Measurements from ENCODE around the gene WDR6.
A peak's percentile ranks its signal among the peaks of the same experiment; 100 is the strongest.

The WDR6 gene

DNA sequence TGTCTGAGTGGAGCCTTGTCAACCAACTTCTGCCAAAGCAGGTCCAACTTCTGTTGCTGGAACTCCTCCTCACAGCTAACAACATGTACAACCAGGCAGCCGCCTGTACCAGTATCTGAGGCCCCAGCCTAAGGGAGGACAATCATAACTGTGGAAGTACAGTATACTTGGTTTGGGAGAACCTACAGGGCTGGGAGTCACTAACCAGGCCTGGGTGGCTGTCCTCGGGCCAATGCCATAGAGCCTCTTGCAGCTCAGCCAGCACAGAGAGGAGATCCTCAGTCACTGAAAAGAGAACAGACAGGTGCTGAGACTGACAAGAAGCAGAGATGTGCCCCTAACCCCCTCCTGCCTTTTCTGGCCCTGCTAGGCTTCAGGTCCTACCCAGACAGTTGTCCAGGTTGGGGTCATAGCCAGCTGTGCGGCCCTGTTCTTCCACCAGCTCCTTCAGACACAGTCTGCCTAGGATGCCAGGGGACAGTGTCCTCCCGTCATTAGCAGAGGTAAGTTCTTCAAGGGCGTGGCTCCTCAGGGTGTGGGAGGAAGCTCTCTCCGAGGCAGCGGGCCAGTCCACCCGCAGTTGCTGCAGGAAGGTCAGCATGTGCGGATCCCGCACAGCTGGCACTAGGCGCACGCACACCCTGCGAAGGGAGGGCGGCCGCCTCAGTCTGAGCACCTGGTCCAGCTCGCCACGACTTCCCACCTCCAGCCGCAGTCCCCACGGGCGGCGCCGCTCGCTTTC, 10.2 kb downstream of the WDR6 start:
- no peak for TF ChIP-seq FOXP2 (optimal IDR thresholded peaks at IDR 0.05; ENCODE audit: borderline replicate concordance, extremely low read depth, extremely low read length, insufficient read depth)
- TF ChIP-seq TAF1 (IDR thresholded peaks at IDR 0.05; ENCODE audit: borderline replicate concordance, insufficient read depth, low read length), result no peak
- TF ChIP-seq POLR2AphosphoS5 (IDR thresholded peaks at IDR 0.05; ENCODE audit: low read depth, low read length), result no peak
- no peak for TF ChIP-seq SIN3A (IDR thresholded peaks at IDR 0.05; ENCODE audit: borderline replicate concordance, insufficient read depth, low read length)
- no peak for TF ChIP-seq REST (IDR thresholded peaks at IDR 0.05; ENCODE audit: insufficient read depth in 1 of 2, low read depth in 2 of 2, low read length in 2 of 2)

- TF ChIP-seq POLR2AphosphoS5 (IDR thresholded peaks at IDR 0.05; ENCODE audit: low read depth, low read length) (peak; percentile 36), TAF1 (IDR thresholded peaks at IDR 0.05; ENCODE audit: borderline replicate concordance, insufficient read depth, low read length) (no peak), FOXP2 (optimal IDR thresholded peaks at IDR 0.05; ENCODE audit: borderline replicate concordance, extremely low read depth, extremely low read length, insufficient read depth) (no peak), SIN3A (IDR thresholded peaks at IDR 0.05; ENCODE audit: borderline replicate concordance, insufficient read depth, low read length) (no peak)
Observed at GRCh38 chr3:49017971-49018706, 10.9 kb downstream of the WDR6 start, which contains the start of gene DALRD3. TSS of gene DALRD3 (minus strand) at chr3:49018580. CDS start at chr3:49018564, 16 bp downstream.

- TF ChIP-seq REST (IDR thresholded peaks at IDR 0.05; ENCODE audit: insufficient read depth in 1 of 2, low read depth in 2 of 2, low read length in 2 of 2) (no peak), FOXP2 (optimal IDR thresholded peaks at IDR 0.05; ENCODE audit: borderline replicate concordance, extremely low read depth, extremely low read length, insufficient read depth) (no peak), POLR2AphosphoS5 (IDR thresholded peaks at IDR 0.05; ENCODE audit: low read depth, low read length) (no peak), SIN3A (IDR thresholded peaks at IDR 0.05; ENCODE audit: borderline replicate concordance, insufficient read depth, low read length) (no peak), TAF1 (IDR thresholded peaks at IDR 0.05; ENCODE audit: borderline replicate concordance, insufficient read depth, low read length) (no peak)
Observed at GRCh38 chr3:49018707-49019006, 11.5 kb downstream of the WDR6 start.

GRCh38 chr3:49019941-49020329, 12.7 kb downstream of the WDR6 start:
- no peak for TF ChIP-seq FOXP2 (optimal IDR thresholded peaks at IDR 0.05; ENCODE audit: borderline replicate concordance, extremely low read depth, extremely low read length, insufficient read depth)
- TF ChIP-seq TAF1 (IDR thresholded peaks at IDR 0.05; ENCODE audit: borderline replicate concordance, insufficient read depth, low read length), result no peak
- TF ChIP-seq REST (IDR thresholded peaks at IDR 0.05; ENCODE audit: insufficient read depth in 1 of 2, low read depth in 2 of 2, low read length in 2 of 2), result no peak
- TF ChIP-seq SIN3A (IDR thresholded peaks at IDR 0.05; ENCODE audit: borderline replicate concordance, insufficient read depth, low read length), result no peak
- no peak for TF ChIP-seq POLR2AphosphoS5 (IDR thresholded peaks at IDR 0.05; ENCODE audit: low read depth, low read length)

- TF ChIP-seq REST (IDR thresholded peaks at IDR 0.05; ENCODE audit: insufficient read depth in 1 of 2, low read depth in 2 of 2, low read length in 2 of 2) (no peak), TAF1 (IDR thresholded peaks at IDR 0.05; ENCODE audit: borderline replicate concordance, insufficient read depth, low read length) (no peak), FOXP2 (optimal IDR thresholded peaks at IDR 0.05; ENCODE audit: borderline replicate concordance, extremely low read depth, extremely low read length, insufficient read depth) (no peak), SIN3A (IDR thresholded peaks at IDR 0.05; ENCODE audit: borderline replicate concordance, insufficient read depth, low read length) (no peak), POLR2AphosphoS5 (IDR thresholded peaks at IDR 0.05; ENCODE audit: low read depth, low read length) (no peak; the same call in 1 of the 2 replicates)
Observed at GRCh38 chr3:49020330-49021212, 13.4 kb downstream of the WDR6 start.
